ENCODE results near the gene LDLRAD3.

LDLRAD3 gene

GRCh38 chr11:36126678-36127077 lies 182.8 kb downstream of the LDLRAD3 start:
- TF ChIP-seq TCF12 (IDR thresholded peaks at IDR 0.05; ENCODE audit: low read depth) (no peak), FOXM1 (IDR thresholded peaks at IDR 0.05; ENCODE audit: borderline replicate concordance, low read depth) (no peak), MAX (IDR thresholded peaks at IDR 0.05) (no peak), YY1 (IDR thresholded peaks at IDR 0.05; ENCODE audit: low read depth) (no peak), TAF1 (IDR thresholded peaks at IDR 0.05; ENCODE audit: low read depth) (no peak), RAD21 (IDR thresholded peaks at IDR 0.05; ENCODE audit: low read depth) (no peak), ZBTB7A (IDR thresholded peaks at IDR 0.05; ENCODE audit: low read depth) (no peak), EP300 (IDR thresholded peaks at IDR 0.05; ENCODE audit: borderline replicate concordance) (no peak)
- TF ChIP-seq, protein P1, sequence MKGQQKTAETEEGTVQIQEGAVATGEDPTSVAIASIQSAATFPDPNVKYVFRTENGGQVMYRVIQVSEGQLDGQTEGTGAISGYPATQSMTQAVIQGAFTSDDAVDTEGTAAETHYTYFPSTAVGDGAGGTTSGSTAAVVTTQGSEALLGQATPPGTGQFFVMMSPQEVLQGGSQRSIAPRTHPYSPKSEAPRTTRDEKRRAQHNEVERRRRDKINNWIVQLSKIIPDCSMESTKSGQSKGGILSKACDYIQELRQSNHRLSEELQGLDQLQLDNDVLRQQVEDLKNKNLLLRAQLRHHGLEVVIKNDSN (IDR thresholded peaks at IDR 0.05) = no peak

DNA sequence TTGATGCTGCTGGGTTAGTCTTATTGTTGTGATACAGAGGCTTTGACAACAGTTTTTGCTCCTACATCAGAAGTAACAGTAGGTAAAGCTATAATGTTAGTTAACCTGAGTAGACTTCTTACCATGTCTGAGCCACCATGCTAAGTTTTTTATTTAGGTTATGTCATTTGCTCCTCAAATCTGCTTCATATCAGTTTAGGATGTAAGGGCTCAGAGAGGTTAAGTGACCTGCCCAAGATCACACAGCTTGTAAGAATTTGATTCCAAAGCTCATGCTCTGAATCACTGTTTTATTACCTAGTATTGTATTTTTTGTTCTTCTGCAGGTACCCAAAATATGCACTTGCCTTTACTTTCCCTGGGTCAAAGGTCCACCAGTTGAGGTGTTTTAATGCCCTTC lies 183.7 kb downstream of the LDLRAD3 start:
- TF ChIP-seq, protein P2, sequence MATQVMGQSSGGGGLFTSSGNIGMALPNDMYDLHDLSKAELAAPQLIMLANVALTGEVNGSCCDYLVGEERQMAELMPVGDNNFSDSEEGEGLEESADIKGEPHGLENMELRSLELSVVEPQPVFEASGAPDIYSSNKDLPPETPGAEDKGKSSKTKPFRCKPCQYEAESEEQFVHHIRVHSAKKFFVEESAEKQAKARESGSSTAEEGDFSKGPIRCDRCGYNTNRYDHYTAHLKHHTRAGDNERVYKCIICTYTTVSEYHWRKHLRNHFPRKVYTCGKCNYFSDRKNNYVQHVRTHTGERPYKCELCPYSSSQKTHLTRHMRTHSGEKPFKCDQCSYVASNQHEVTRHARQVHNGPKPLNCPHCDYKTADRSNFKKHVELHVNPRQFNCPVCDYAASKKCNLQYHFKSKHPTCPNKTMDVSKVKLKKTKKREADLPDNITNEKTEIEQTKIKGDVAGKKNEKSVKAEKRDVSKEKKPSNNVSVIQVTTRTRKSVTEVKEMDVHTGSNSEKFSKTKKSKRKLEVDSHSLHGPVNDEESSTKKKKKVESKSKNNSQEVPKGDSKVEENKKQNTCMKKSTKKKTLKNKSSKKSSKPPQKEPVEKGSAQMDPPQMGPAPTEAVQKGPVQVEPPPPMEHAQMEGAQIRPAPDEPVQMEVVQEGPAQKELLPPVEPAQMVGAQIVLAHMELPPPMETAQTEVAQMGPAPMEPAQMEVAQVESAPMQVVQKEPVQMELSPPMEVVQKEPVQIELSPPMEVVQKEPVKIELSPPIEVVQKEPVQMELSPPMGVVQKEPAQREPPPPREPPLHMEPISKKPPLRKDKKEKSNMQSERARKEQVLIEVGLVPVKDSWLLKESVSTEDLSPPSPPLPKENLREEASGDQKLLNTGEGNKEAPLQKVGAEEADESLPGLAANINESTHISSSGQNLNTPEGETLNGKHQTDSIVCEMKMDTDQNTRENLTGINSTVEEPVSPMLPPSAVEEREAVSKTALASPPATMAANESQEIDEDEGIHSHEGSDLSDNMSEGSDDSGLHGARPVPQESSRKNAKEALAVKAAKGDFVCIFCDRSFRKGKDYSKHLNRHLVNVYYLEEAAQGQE (IDR thresholded peaks at IDR 0.05; ENCODE audit: low read depth) = no peak
- no peak for TF ChIP-seq MAX (IDR thresholded peaks at IDR 0.05)
- TF ChIP-seq TCF12 (IDR thresholded peaks at IDR 0.05; ENCODE audit: low read depth) = no peak
- no peak for TF ChIP-seq NFIC (IDR thresholded peaks at IDR 0.05)
- TF ChIP-seq RAD21 (IDR thresholded peaks at IDR 0.05; ENCODE audit: low read depth) = no peak
- no peak for TF ChIP-seq EGR1 (IDR thresholded peaks at IDR 0.05)
- TF ChIP-seq FOXM1 (IDR thresholded peaks at IDR 0.05; ENCODE audit: borderline replicate concordance, low read depth) = no peak
- no peak for TF ChIP-seq YY1 (IDR thresholded peaks at IDR 0.05; ENCODE audit: low read depth)
- no peak for TF ChIP-seq ZBTB7A (IDR thresholded peaks at IDR 0.05; ENCODE audit: low read depth)

GRCh38 chr11:36129955-36130354 lies 186.1 kb downstream of the LDLRAD3 start:
- TF ChIP-seq RAD21 (IDR thresholded peaks at IDR 0.05; ENCODE audit: low read depth) (no peak), NFIC (IDR thresholded peaks at IDR 0.05) (no peak), TAF1 (IDR thresholded peaks at IDR 0.05; ENCODE audit: low read depth) (no peak), CEBPB (IDR thresholded peaks at IDR 0.05) (no peak), FOXM1 (IDR thresholded peaks at IDR 0.05; ENCODE audit: borderline replicate concordance, low read depth) (no peak), CREB1 (IDR thresholded peaks at IDR 0.05; ENCODE audit: low read depth) (no peak), YY1 (IDR thresholded peaks at IDR 0.05; ENCODE audit: low read depth) (no peak), TCF12 (IDR thresholded peaks at IDR 0.05; ENCODE audit: low read depth) (no peak), MAX (IDR thresholded peaks at IDR 0.05) (no peak), TEAD4 (IDR thresholded peaks at IDR 0.05) (no peak), ZBTB7A (IDR thresholded peaks at IDR 0.05; ENCODE audit: low read depth) (no peak), EGR1 (IDR thresholded peaks at IDR 0.05) (no peak), EP300 (IDR thresholded peaks at IDR 0.05; ENCODE audit: borderline replicate concordance) (no peak)
- TF ChIP-seq, protein P2 (IDR thresholded peaks at IDR 0.05; ENCODE audit: low read depth) = no peak
- TF ChIP-seq, protein P1 (IDR thresholded peaks at IDR 0.05) = no peak

DNA sequence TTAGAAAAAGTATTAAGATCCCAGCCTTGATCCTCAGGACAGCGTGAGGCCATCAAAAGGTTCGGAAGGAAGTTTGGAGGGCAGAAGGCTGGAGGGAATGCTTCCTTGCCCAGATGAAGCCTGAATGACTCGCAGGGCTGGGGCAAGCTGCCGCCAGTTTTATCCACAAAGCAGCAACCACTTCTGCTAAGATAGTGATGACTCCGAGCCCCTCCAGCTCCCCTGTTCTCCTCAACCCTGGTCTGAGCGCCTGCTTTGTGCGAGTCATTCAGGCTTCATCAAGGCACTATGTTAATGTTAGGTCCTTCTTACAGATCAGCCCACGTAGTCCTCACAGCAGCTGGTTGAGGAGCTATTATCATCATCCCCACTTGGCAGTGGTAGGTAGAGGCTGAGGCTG lies 186.5 kb downstream of the LDLRAD3 start:
- TF ChIP-seq TEAD4 (IDR thresholded peaks at IDR 0.05) = no peak
- TF ChIP-seq, protein P2 (IDR thresholded peaks at IDR 0.05; ENCODE audit: low read depth) = no peak
- no peak for TF ChIP-seq TAF1 (IDR thresholded peaks at IDR 0.05; ENCODE audit: low read depth)
- no peak for TF ChIP-seq TCF12 (IDR thresholded peaks at IDR 0.05; ENCODE audit: low read depth)
- TF ChIP-seq EP300 (IDR thresholded peaks at IDR 0.05; ENCODE audit: borderline replicate concordance) = no peak
- no peak for TF ChIP-seq EGR1 (IDR thresholded peaks at IDR 0.05)
- TF ChIP-seq YY1 (IDR thresholded peaks at IDR 0.05; ENCODE audit: low read depth) = no peak
- no peak for TF ChIP-seq FOXM1 (IDR thresholded peaks at IDR 0.05; ENCODE audit: borderline replicate concordance, low read depth)
- TF ChIP-seq, protein P1 (IDR thresholded peaks at IDR 0.05) = no peak
- TF ChIP-seq CREB1 (IDR thresholded peaks at IDR 0.05; ENCODE audit: low read depth) = no peak
- TF ChIP-seq RAD21 (IDR thresholded peaks at IDR 0.05; ENCODE audit: low read depth) = no peak
- TF ChIP-seq ZBTB7A (IDR thresholded peaks at IDR 0.05; ENCODE audit: low read depth) = no peak
- TF ChIP-seq NFIC (IDR thresholded peaks at IDR 0.05) = no peak
- no peak for TF ChIP-seq MAX (IDR thresholded peaks at IDR 0.05)
- no peak for TF ChIP-seq CEBPB (IDR thresholded peaks at IDR 0.05)
